H1 (cell line): Measurements from ENCODE around the gene ALOX5. TPM values are rescaled to one million over a fixed set of nuclear protein-coding genes. Genes with fewer than 3 reads are reported as not detected.

Source experiments
- CTCF ChIA-PET: fragments of 300-600 bp; sonication (Branson Sonifier 250); formaldehyde crosslinking; loops from one replicate; lab custom pipeline; 2021; ENCODE audit not compliant: partially characterized antibody; lab: Charles Lee
- POLR2A ChIA-PET: fragments of 300-600 bp; sonication (Branson Sonifier 250); formaldehyde crosslinking; loops from one replicate; lab custom pipeline; 2021; ENCODE audit warnings: inconsistent platforms; ENCODE audit not compliant: partially characterized antibody; lab: Charles Lee
- DNase-seq, 2 experiments: peaks; one replicate each; pipeline versions ENCODE4 v3.0.0 to v3.0.0-alpha.2; 2010 to 2022; ENCODE audit warnings: low spot score in 2 of 2, low read depth in 1 of 2, mixed read lengths in 1 of 2
- FAIRE-seq: peaks from 2 replicates; lab custom pipeline; 2011; peaks lifted over from hg19 to GRCh38; lab: Jason Lieb, UNC
- H2AFZ ChIP-seq: 2 replicates; pipeline ENCODE4 v1.8.1; 2012; ENCODE audit warnings: low read length, inconsistent platforms
- H2AK5ac ChIP-seq: 2 replicates; pipeline ENCODE4 v1.6.1; 2013; ENCODE audit warnings: low read depth, low read length
- H2BK120ac ChIP-seq: replicated peaks from 2 replicates; pipeline ENCODE3; 2013; ENCODE audit warnings: low read depth, low read length, inconsistent platforms
- H2BK12ac ChIP-seq: 2 replicates; pipeline ENCODE4 v1.6.1; 2013; ENCODE audit warnings: low read depth, low read length
- H2BK15ac ChIP-seq: 2 replicates; pipeline ENCODE4 v1.6.1; 2013; ENCODE audit warnings: low read length
- H2BK20ac ChIP-seq: 2 replicates; pipeline ENCODE4 v1.6.1; 2013; ENCODE audit warnings: low read length
- H2BK5ac ChIP-seq: 2 replicates; pipeline ENCODE4 v1.6.1; 2013; ENCODE audit warnings: low read depth, low read length
- H3K14ac ChIP-seq: 2 replicates; pipeline ENCODE4 v1.6.1; 2013; ENCODE audit warnings: inconsistent platforms; ENCODE audit not compliant: insufficient read length
- H3K18ac ChIP-seq: 2 replicates; pipeline ENCODE4 v1.6.1; 2013; ENCODE audit warnings: low read length; ENCODE audit errors: extremely low read depth
- H3K23ac ChIP-seq: 2 replicates; pipeline ENCODE4 v1.6.1; 2013; ENCODE audit warnings: inconsistent platforms; ENCODE audit not compliant: insufficient read length
- H3K23me2 ChIP-seq: 2 replicates; pipeline ENCODE4 v1.6.1; 2013; ENCODE audit warnings: low read depth, low read length
- H3K27ac ChIP-seq: 2 replicates; pipeline ENCODE4 v1.6.1; 2011; ENCODE audit warnings: low read depth, low read length, inconsistent platforms
- H3K27me3 ChIP-seq, 4 experiments: replicated peaks in 1 of 4; 1 replicate in 1 of 4; 2 replicates in 3 of 4; pipeline versions ENCODE4 v1.6.1 to v1.8.1; 2011 to 2013; ENCODE audit warnings: low read length in 3 of 4, mild to moderate bottlenecking in 3 of 4, inconsistent platforms in 2 of 4, mixed read lengths in 2 of 4, moderate library complexity in 1 of 4; ENCODE audit not compliant: control insufficient read depth in 3 of 4, insufficient read depth in 3 of 4; ENCODE audit errors: extremely low read depth in 1 of 4
- H3K36me3 ChIP-seq, 4 experiments: 2 replicates each; pipeline versions ENCODE4 v1.6.1 to v1.8.1; 2011 to 2013; ENCODE audit warnings: mild to moderate bottlenecking in 4 of 4, low read length in 3 of 4, moderate library complexity in 2 of 4, control low read depth in 1 of 4, inconsistent platforms in 1 of 4; ENCODE audit not compliant: insufficient read depth in 4 of 4, control insufficient read depth in 2 of 4
- H3K4ac ChIP-seq: replicated peaks from 2 replicates; pipeline ENCODE3; 2013; ENCODE audit warnings: low read length, low read depth, mixed read lengths, inconsistent platforms; ENCODE audit not compliant: insufficient read length
- H3K4me1 ChIP-seq, 4 experiments: replicated peaks in 1 of 4; 1 replicate in 1 of 4; 2 replicates in 3 of 4; pipeline versions ENCODE4 v1.6.1 to v1.8.1; 2011 to 2013; ENCODE audit warnings: low read length in 3 of 4, inconsistent platforms in 2 of 4, mixed read lengths in 1 of 4; ENCODE audit not compliant: insufficient read depth in 4 of 4, control insufficient read depth in 3 of 4
- H3K4me2 ChIP-seq, 2 experiments: 2 replicates each; pipeline versions ENCODE4 v1.6.1 to v1.8.1; 2011 to 2013; ENCODE audit warnings: low read depth in 2 of 2, low read length in 2 of 2, control low read depth in 1 of 2, inconsistent platforms in 1 of 2, mild to moderate bottlenecking in 1 of 2; ENCODE audit not compliant: insufficient read depth in 1 of 2
- H3K4me3 ChIP-seq, 4 experiments: fragments of 200-600, 300-600 bp in 1 of 4; sonication (generic), shearing (Covaris generic), sonication (Bioruptor Twin) in 1 of 4; 2 replicates each; pipeline versions ENCODE4 v1.5.1 to v1.8.1; 2011 to 2016; ENCODE audit warnings: low read length in 4 of 4, low read depth in 3 of 4, control low read depth in 2 of 4, inconsistent platforms in 2 of 4, mild to moderate bottlenecking in 2 of 4, mixed read lengths in 1 of 4, moderate library complexity in 1 of 4; ENCODE audit not compliant: insufficient read depth in 2 of 4; ENCODE audit errors: extremely low read depth in 1 of 4
- H3K56ac ChIP-seq: replicated peaks from 2 replicates; pipeline ENCODE3; 2013; ENCODE audit warnings: low read depth, mild to moderate bottlenecking, mixed read lengths, low read length, inconsistent platforms; ENCODE audit not compliant: insufficient read length
- H3K79me1 ChIP-seq: 2 replicates; pipeline ENCODE4 v1.6.1; 2013; ENCODE audit warnings: low read depth, low read length, control low read depth
- H3K79me2 ChIP-seq, 2 experiments: 2 replicates each; pipeline versions ENCODE4 v1.6.1 to v1.8.1; 2012 to 2013; ENCODE audit warnings: low read length in 2 of 2, mild to moderate bottlenecking in 2 of 2, inconsistent platforms in 1 of 2; ENCODE audit not compliant: insufficient read depth in 2 of 2, control insufficient read depth in 1 of 2
- H3K9ac ChIP-seq, 4 experiments: replicated peaks in 1 of 4; 1 replicate in 1 of 4; 2 replicates in 3 of 4; pipeline versions ENCODE4 v1.6.1 to v1.8.1; 2011 to 2013; ENCODE audit warnings: low read depth in 3 of 4, low read length in 3 of 4, control low read depth in 2 of 4, mild to moderate bottlenecking in 2 of 4, moderate library complexity in 2 of 4, inconsistent platforms in 1 of 4; ENCODE audit errors: extremely low read depth in 1 of 4
- H3K9me3 ChIP-seq, 2 experiments: 2 replicates each; pipeline versions ENCODE4 v1.6.1 to v1.8.1; 2012 to 2013; ENCODE audit warnings: mild to moderate bottlenecking in 2 of 2, moderate library complexity in 2 of 2, control low read depth in 1 of 2, inconsistent platforms in 1 of 2, low read depth in 1 of 2, low read length in 1 of 2, mixed read lengths in 1 of 2; ENCODE audit not compliant: insufficient read depth in 2 of 2
- H4K20me1 ChIP-seq, 2 experiments: replicated peaks in 1 of 2; 2 replicates each; pipeline versions ENCODE3 to v1.8.1; 2011 to 2013; ENCODE audit warnings: inconsistent platforms in 2 of 2, low read length in 2 of 2, mild to moderate bottlenecking in 1 of 2; ENCODE audit not compliant: insufficient read depth in 2 of 2, control insufficient read depth in 1 of 2
- H4K5ac ChIP-seq: 2 replicates; pipeline ENCODE4 v1.6.1; 2013; ENCODE audit warnings: low read length, low read depth, mixed read lengths, inconsistent platforms; ENCODE audit not compliant: insufficient read length
- H4K8ac ChIP-seq: 2 replicates; pipeline ENCODE4 v1.8.0; 2013; ENCODE audit warnings: mild to moderate bottlenecking, moderate library complexity, low read length, inconsistent platforms; ENCODE audit not compliant: insufficient read depth; ENCODE audit errors: extremely low read depth
- H4K91ac ChIP-seq: replicated peaks from 2 replicates; pipeline ENCODE3; 2013; ENCODE audit warnings: low read length, mixed read lengths, inconsistent platforms; ENCODE audit not compliant: insufficient read length
- HDAC2 ChIP-seq, 2 experiments: fragments of 300-600 bp in 1 of 2; sonication (generic) in 1 of 2; IDR thresholded peaks; 2 replicates each; pipeline ENCODE4 v1.6.1; 2011 to 2012; ENCODE audit warnings: low read depth in 2 of 2, low read length in 2 of 2, mild to moderate bottlenecking in 2 of 2, moderate library complexity in 2 of 2, borderline replicate concordance in 1 of 2, inconsistent platforms in 1 of 2
- RNF2 ChIP-seq: fragments of 200-900, 300-1000 bp; sonication (generic); IDR thresholded peaks from 2 replicates; pipeline ENCODE4 v1.7.1; 2016; ENCODE audit warnings: borderline replicate concordance, low read depth, mild to moderate bottlenecking, antibody characterized with exemption, low read length; ENCODE audit not compliant: poor library complexity, severe bottlenecking; ENCODE audit errors: missing control alignments
- WGBS, 2 experiments: shearing (Covaris generic) in 1 of 2; methylation state at CpG; one replicate each; pipeline versions ENCODE4 v1.1.6 to v1.1.7; 2013 to 2015; ENCODE audit warnings: low lambda C conversion rate in 2 of 2, mixed read lengths in 2 of 2, inconsistent platforms in 1 of 2, low coverage in 1 of 2, missing lambda C conversion rate in 1 of 2; ENCODE audit not compliant: insufficient replicate concordance in 2 of 2, insufficient coverage in 1 of 2, insufficient read length in 1 of 2; ENCODE audit errors: extremely low coverage in 1 of 2, missing lambda C conversion rate in 1 of 2; 5-methylcytosine and 5-hydroxymethylcytosine counted together
- polyA plus RNA-seq, 7 experiments: library from polyadenylated mRNA; depleted of rRNA in 3 of 7; stranded (reverse) in 5 of 7; unstranded in 2 of 7; fragments of >200 nt in 5 of 7; fragments of 200-250 nt in 2 of 7; gene quantifications; 1 replicate in 5 of 7; 2 replicates in 1 of 7; 4 replicates in 1 of 7; pipeline versions ENCODE4 v1.2.1 to v1.2.3, GENCODE V29; 2011 to 2013; ENCODE audit warnings: missing spikeins in 2 of 7, mixed read lengths in 2 of 7
- total RNA-seq: library from RNA; stranded (reverse); fragmentation: NEBNext Ultra II Directional; extraction: Animal tissue kit (Norgen Biotek cat#: 25700); gene quantifications from 2 replicates; pipeline ENCODE4 v1.2.1, GENCODE V29; 2021

ALOX5 gene
- total and polyA plus RNA-seq, 2 of the 8 experiments (the other 6 are each of a cell fraction or from before 2014, with no cell fraction given): 1.6 to 3.8 TPM

DNA sequence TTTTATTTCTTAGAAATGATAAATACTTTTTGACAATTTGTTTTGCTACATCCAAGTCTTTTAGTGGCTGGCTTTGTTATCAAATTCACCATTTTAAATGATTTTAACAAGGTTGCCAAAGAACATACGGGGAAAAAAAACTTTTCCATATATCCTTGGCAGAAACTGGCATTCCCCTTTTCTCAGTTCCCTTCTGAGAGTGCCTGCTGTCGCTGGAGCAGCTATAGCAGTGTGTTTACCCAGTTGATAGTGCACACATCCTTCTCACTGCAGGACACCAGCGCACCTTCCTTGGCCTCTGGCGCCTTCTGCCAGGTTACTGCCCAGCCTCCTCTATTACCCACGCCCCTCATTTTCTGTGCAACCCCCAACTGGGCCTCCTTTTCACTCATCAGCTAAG, 94.1 kb downstream of the ALOX5 start:
- CTCF ChIA-PET: interaction anchor here (0.9 to 2.0 kb wide), 3 partner anchors 86 to 233 kb away, joined by 3 to 5 read pairs (median 4); partner anchors contain the start of gene ZFAND4
- TF ChIP-seq RNF2: no peak
- TF ChIP-seq HDAC2 (IDR thresholded peaks at IDR 0.05; ENCODE audit: borderline replicate concordance in 1 of 2, low read depth in 2 of 2, low read length in 2 of 2): no peak
- TF ChIP-seq, all 59 proteins: peak for 0
- Histone ChIP-seq H3K36me3 (no peaks in the 10 kb centered on the region), H4K8ac (no peak overlapping the region), H3K4me1 (peaks cover 2 to 9% (median 6%) of the 10 kb centered on the region in 4 experiments; a peak in 6 of 7 replicates), H2AK5ac (no peak overlapping the region), H2AFZ (no peak overlapping the region), H3K4ac (no peak overlapping the region), H3K4me3 (no peak overlapping the region), H2BK5ac (no peak overlapping the region), H3K9ac (no peak overlapping the region), H4K91ac (no peak overlapping the region), H4K5ac (no peak overlapping the region), H3K23me2 (no peaks in the 10 kb centered on the region), H3K9me3 (no peaks in the 10 kb centered on the region), H3K56ac (no peak overlapping the region), H3K14ac (no peak overlapping the region), H3K79me2 (peaks cover 3 to 12% of the 10 kb centered on the region in 2 experiments; a peak in 2 of 4 replicates), H3K27ac (no peak overlapping the region), H4K20me1 (no peaks in the 10 kb centered on the region), H3K18ac (no peak overlapping the region), H2BK20ac (no peak overlapping the region), H3K27me3 (no peaks in the 10 kb centered on the region), H3K23ac (no peak overlapping the region), H2BK120ac (no peak overlapping the region), H2BK15ac (no peak overlapping the region), H3K4me2 (no peak overlapping the region), H3K79me1 (peaks cover 3% of the 10 kb centered on the region; the same call in 1 of the 2 replicates), H2BK12ac (no peak overlapping the region)
- FAIRE-seq: no peak
- DNase-seq: no peak
- POLR2A ChIA-PET: no interaction called here
- WGBS, 2 experiments: 63% methylated on average over 5 of the region's 5 CpGs; no CpG with 5 or more reads in 1 of the 2 experiments
